ENCODE data around the gene PARP11. TPM values are rescaled to one million over a fixed set of nuclear protein-coding genes. Genes with fewer than 3 reads are reported as not detected.

The PARP11 gene
- total and polyA plus RNA-seq, 11 donors, result 1.5 to 10.5 (median 5.1) TPM

DNA sequence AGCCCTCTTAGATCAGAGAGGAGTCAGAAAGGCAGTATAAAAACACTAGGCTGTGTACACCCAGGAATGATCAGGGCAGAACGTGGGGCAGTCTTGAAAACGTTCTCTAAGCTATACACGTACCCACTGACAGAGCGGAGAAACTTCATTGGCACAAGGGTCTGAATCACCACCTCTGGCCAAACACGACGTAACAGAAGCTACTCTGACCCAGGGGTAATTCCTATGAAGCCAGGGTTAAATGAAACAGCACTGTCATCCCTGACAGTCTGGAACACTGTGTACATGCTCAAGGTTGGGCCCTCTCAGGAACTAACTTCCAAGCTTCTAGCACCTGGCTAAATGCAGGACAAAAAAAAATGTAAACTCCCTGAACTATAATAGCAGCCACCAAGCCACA lies 38.4 kb downstream of the PARP11 start:
- Histone ChIP-seq H3K4me1 (peaks cover 0 to 12% (median 0%) of the 10 kb centered on the region in 12 donors), H3K27me3 (no peaks in the 10 kb centered on the region), H3K9me3 (peaks cover 0 to 12% (median 0%) of the 10 kb centered on the region in 12 donors), H3K36me3 (peaks cover 0 to 3% (median 0%) of the 10 kb centered on the region in 9 donors), H3K4me3 (no peak overlapping the region), H3K27ac (no peak overlapping the region)
- DNase-seq (no peak), ATAC-seq (peak; percentile 54 to 69 (median 58))
- intact Hi-C loops (cut with DNase I), result no loop called here
- 72 to 80% (median 74%) methylated on average over 6 of the region's 6 CpGs for WGBS, 4 donors
- TF ChIP-seq, protein P1, sequence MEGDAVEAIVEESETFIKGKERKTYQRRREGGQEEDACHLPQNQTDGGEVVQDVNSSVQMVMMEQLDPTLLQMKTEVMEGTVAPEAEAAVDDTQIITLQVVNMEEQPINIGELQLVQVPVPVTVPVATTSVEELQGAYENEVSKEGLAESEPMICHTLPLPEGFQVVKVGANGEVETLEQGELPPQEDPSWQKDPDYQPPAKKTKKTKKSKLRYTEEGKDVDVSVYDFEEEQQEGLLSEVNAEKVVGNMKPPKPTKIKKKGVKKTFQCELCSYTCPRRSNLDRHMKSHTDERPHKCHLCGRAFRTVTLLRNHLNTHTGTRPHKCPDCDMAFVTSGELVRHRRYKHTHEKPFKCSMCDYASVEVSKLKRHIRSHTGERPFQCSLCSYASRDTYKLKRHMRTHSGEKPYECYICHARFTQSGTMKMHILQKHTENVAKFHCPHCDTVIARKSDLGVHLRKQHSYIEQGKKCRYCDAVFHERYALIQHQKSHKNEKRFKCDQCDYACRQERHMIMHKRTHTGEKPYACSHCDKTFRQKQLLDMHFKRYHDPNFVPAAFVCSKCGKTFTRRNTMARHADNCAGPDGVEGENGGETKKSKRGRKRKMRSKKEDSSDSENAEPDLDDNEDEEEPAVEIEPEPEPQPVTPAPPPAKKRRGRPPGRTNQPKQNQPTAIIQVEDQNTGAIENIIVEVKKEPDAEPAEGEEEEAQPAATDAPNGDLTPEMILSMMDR (IDR thresholded peaks at IDR 0.05), result no peak
- TF ChIP-seq POLR2A (IDR thresholded peaks at IDR 0.05), result no peak

DNA sequence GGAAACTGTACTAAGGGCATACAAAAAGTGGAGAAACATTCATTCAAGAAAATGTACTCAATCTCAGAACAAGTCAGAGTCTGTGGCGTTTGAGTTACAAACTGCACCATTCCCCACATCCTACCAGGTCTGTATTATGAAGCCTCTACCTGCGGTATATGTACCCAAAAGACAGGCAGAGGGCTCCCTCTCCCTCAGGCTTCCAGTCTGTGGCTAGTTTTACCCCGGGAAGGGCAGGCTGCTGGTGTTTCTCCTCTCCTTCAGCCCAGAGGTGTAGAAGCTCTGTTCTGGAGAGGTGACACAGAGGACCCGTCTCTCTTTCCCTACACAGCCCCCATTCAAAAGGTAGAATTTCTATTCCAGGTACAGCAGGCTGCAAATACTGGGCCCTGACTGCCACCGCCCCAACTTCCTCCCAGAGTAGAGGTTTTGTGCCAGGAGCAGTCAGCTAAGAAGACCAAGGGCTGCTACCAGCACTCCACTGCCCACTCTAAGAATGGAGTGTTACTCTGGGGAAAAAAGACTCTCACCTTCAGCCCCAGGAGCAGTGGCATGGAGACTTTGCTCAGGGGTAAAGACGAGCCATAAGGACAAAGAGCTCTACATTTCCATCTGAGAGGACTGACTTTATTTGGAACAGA lies 39.4 kb downstream of the PARP11 start:
- DNase-seq (no peak), ATAC-seq (no peak)
- Histone ChIP-seq H3K27ac (no peak overlapping the region), H3K4me1 (peaks cover 0 to 12% (median 0%) of the 10 kb centered on the region in 12 donors), H3K9me3 (peaks cover 0 to 12% (median 0%) of the 10 kb centered on the region in 12 donors), H3K4me3 (no peak overlapping the region), H3K27me3 (no peaks in the 10 kb centered on the region), H3K36me3 (peaks cover 0 to 11% (median 7%) of the 10 kb centered on the region in 9 donors)
- no peak for TF ChIP-seq POLR2A (IDR thresholded peaks at IDR 0.05)
- TF ChIP-seq, protein P1 (IDR thresholded peaks at IDR 0.05), result no peak
- 84 to 87% (median 86%) methylated on average over 6 of the region's 6 CpGs for WGBS, 4 donors
- intact Hi-C loops (cut with DNase I), result no loop called here

DNA sequence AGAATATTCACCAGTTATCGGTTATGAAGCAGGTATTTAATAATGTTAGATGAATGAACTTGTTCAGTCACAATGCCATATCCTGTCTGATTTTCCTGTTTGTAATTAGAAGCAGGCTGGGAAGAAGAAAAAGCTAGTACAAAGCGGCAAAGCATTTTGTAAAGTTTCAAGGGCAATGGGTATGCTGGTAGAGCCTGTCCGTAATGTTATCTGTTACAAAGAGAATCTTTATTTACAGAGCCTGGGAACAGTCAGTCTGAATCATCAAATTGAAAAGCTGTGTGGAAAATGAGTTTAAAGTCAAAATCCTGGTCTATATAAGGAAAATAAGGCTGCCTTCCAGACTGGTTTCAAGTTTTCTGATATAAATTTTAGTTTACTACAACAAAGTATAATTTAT lies 40.5 kb downstream of the PARP11 start:
- no peak for TF ChIP-seq POLR2A (IDR thresholded peaks at IDR 0.05)
- TF ChIP-seq, protein P1 (IDR thresholded peaks at IDR 0.05), result no peak
- Histone ChIP-seq H3K4me3 (no peak overlapping the region), H3K36me3 (peaks cover 0 to 19% (median 9%) of the 10 kb centered on the region in 9 donors), H3K4me1 (peaks cover 0 to 11% (median 0%) of the 10 kb centered on the region in 12 donors), H3K9me3 (peaks cover 0 to 12% (median 0%) of the 10 kb centered on the region in 12 donors), H3K27ac (no peak overlapping the region), H3K27me3 (no peaks in the 10 kb centered on the region)
- no peak for ATAC-seq
- intact Hi-C loops (cut with DNase I), result no loop called here
- DNase-seq, result no peak
- 66 to 75% (median 71%) methylated on average over 3 of the region's 3 CpGs for WGBS, 4 donors

DNA sequence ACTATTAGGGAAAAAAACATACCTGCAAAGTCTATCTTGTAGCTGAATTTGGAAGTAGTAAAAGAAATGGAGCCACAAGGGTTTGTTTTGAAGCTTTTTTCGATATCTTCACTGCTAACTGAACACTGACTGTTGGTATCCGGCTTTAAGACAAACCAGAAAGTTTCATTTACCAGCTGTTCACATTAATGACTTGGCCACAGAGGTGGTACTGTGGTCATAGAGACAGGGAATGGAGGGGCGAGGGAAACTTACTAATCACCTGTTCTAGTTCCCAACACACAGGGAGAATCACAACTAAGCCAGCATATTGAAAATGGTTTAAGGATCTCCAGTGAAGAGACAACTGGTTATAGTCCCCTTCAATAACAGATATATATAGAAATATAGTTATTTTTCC lies 44.3 kb downstream of the PARP11 start:
- no peak overlapping the region for H3K4me3 ChIP-seq
- no peak for ATAC-seq
- H3K27ac ChIP-seq, result no peak overlapping the region
- H3K27me3 ChIP-seq, result no peaks in the 10 kb centered on the region
- no peak for DNase-seq
- TF ChIP-seq, protein P1 (IDR thresholded peaks at IDR 0.05), result no peak
- TF ChIP-seq POLR2A (IDR thresholded peaks at IDR 0.05), result no peak
- peaks cover 0 to 10% (median 0%) of the 10 kb centered on the region in 12 donors for H3K4me1 ChIP-seq
- intact Hi-C loops (cut with DNase I), result no loop called here
- WGBS, 4 donors, result 94 to 98% (median 96%) methylated on average over 3 of the region's 3 CpGs
- no peaks in the 10 kb centered on the region for H3K9me3 ChIP-seq
- H3K36me3 ChIP-seq, result peaks cover 0 to 54% (median 39%) of the 10 kb centered on the region in 9 donors
